Smooth muscle cell (in vitro differentiated cells): Measurements from ENCODE around the gene TSHZ2. TPM values are rescaled to one million over a fixed set of nuclear protein-coding genes. Genes with fewer than 3 reads are reported as not detected.

Source experiments
- DNase-seq: peaks from one replicate; lab custom pipeline; 2025; ENCODE audit not compliant: unreplicated experiment; lab: John Stamatoyannopoulos, UW
- H2AFZ ChIP-seq: fragments of 200-600 bp; sonication (generic); 2 replicates; pipeline ENCODE4 v1.6.0; 2016; ENCODE audit warnings: antibody characterized with exemption, low read depth, mild to moderate bottlenecking
- H3F3A ChIP-seq: fragments of 200-600 bp; sonication (generic); 2 replicates; pipeline ENCODE4 v1.6.0; 2017; ENCODE audit warnings: antibody characterized with exemption, low read depth
- H3K27ac ChIP-seq: fragments of 200-600 bp; sonication (generic); 2 replicates; pipeline ENCODE4 v1.5.1; 2016; ENCODE audit warnings: low read depth, mild to moderate bottlenecking
- H3K27me3 ChIP-seq: fragments of 200-600 bp; sonication (generic); 2 replicates; pipeline ENCODE4 v1.6.1; 2016; ENCODE audit warnings: low read depth, mild to moderate bottlenecking
- H3K36me3 ChIP-seq: fragments of 200-600 bp; sonication (generic); 2 replicates; pipeline ENCODE4 v1.5.1; 2016; ENCODE audit warnings: low read depth
- H3K4me1 ChIP-seq: fragments of 200-600 bp; sonication (generic); 2 replicates; pipeline ENCODE4 v1.5.1; 2016; ENCODE audit warnings: low read depth
- H3K4me2 ChIP-seq: fragments of 200-600 bp; sonication (generic); 2 replicates; pipeline ENCODE4 v1.6.0; 2016; ENCODE audit warnings: mild to moderate bottlenecking
- H3K4me3 ChIP-seq: fragments of 200-600 bp; sonication (generic); 2 replicates; pipeline ENCODE4 v1.5.1; 2016; ENCODE audit warnings: mild to moderate bottlenecking
- H3K79me2 ChIP-seq: fragments of 200-600 bp; sonication (generic); 2 replicates; pipeline ENCODE4 v1.6.0; 2016; ENCODE audit warnings: low read depth, mild to moderate bottlenecking
- H3K9ac ChIP-seq: fragments of 200-600 bp; sonication (generic); 2 replicates; pipeline ENCODE4 v1.6.0; 2016; ENCODE audit warnings: low read depth
- H3K9me3 ChIP-seq: fragments of 200-600 bp; sonication (generic); replicated peaks from 2 replicates; pipeline ENCODE4 v1.5.1; 2016; ENCODE audit warnings: low read depth
- H4K20me1 ChIP-seq: fragments of 200-600 bp; sonication (generic); 2 replicates; pipeline ENCODE4 v1.6.0; 2016; ENCODE audit warnings: low read depth
- WGBS: methylation state at CpG from one replicate; pipeline ENCODE4 v1.1.7; 2016; ENCODE audit warnings: low lambda C conversion rate; 5-methylcytosine and 5-hydroxymethylcytosine counted together
- polyA plus RNA-seq: library from polyadenylated mRNA; unstranded; fragments of >200 nt; fragmentation: Nextera tagmentation; extraction: Ambion mirVana; gene quantifications from 2 replicates; pipeline ENCODE4 v1.2.1, GENCODE V29; 2016
- total RNA-seq: library from RNA; depleted of rRNA; stranded (reverse); fragments of >200 nt; gene quantifications from 2 replicates; pipeline ENCODE4 v1.2.3, GENCODE V29; 2014
- TF ChIP-seq, protein P1 (sequence below): fragments of 200-600 bp; sonication (generic); IDR thresholded peaks from 2 replicates; pipeline ENCODE4 v1.5.1; 2017; ENCODE audit warnings: borderline replicate concordance, mild to moderate bottlenecking, antibody characterized with exemption; ENCODE audit not compliant: insufficient read depth, poor library complexity, severe bottlenecking

The TSHZ2 gene
- total and polyA plus RNA-seq, 2 experiments from 2014 or later = 4.8 to 6.6 TPM

DNA sequence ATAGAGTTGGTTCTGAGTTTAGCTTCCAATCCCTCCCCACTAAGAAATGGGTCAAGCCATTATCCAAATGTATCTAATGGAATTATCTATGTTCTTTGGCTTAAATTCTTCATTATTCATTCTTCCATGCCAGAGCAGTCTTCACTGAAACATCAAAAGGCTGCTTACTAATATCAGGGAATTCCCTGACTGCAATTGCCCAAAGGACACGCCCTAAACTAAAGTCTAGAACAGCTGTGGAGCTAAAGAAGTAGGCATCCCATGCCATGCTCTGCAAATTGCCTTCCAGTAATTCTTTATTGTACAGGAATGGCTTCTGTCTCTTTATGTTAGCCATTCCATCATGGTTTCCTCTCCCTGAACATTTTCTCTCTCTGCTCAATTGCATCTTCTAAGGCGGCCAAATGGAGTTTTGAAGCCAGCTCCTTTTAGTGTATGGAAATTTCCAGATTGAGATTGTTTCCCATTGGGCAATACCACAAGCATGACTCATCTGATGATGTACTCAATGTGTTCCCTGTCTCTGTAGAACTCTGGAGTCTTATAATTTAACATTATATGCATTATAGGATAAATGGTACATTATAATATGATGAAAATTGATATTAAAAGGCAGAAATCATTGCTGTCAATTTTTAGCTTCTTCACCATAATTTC lies 28.8 kb upstream of the TSHZ2 start:
- Histone ChIP-seq H3F3A (no peaks in the 10 kb centered on the region), H2AFZ (peak overlapping the region; percentile 60), H3K4me3 (no peak overlapping the region), H3K27me3 (no peaks in the 10 kb centered on the region), H3K4me1 (no peaks in the 10 kb centered on the region), H3K9ac (no peak overlapping the region), H3K79me2 (no peaks in the 10 kb centered on the region), H3K9me3 (no peaks in the 10 kb centered on the region), H3K27ac (peak overlapping the region; percentile 28), H3K36me3 (no peaks in the 10 kb centered on the region), H3K4me2 (peak overlapping the region; percentile 40), H4K20me1 (no peaks in the 10 kb centered on the region)
- WGBS = 58% methylated on average over 2 of the region's 2 CpGs
- no peak for DNase-seq
- TF ChIP-seq, protein P1, sequence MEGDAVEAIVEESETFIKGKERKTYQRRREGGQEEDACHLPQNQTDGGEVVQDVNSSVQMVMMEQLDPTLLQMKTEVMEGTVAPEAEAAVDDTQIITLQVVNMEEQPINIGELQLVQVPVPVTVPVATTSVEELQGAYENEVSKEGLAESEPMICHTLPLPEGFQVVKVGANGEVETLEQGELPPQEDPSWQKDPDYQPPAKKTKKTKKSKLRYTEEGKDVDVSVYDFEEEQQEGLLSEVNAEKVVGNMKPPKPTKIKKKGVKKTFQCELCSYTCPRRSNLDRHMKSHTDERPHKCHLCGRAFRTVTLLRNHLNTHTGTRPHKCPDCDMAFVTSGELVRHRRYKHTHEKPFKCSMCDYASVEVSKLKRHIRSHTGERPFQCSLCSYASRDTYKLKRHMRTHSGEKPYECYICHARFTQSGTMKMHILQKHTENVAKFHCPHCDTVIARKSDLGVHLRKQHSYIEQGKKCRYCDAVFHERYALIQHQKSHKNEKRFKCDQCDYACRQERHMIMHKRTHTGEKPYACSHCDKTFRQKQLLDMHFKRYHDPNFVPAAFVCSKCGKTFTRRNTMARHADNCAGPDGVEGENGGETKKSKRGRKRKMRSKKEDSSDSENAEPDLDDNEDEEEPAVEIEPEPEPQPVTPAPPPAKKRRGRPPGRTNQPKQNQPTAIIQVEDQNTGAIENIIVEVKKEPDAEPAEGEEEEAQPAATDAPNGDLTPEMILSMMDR = no peak

- H3K9me3 ChIP-seq = no peaks in the 10 kb centered on the region
- no peak overlapping the region for H3K4me3 ChIP-seq
- no peak overlapping the region for H3K27ac ChIP-seq
- WGBS = 46% methylated on average over 1 of the region's 1 CpG
- H3K9ac ChIP-seq = no peak overlapping the region
- H3K4me2 ChIP-seq = no peak overlapping the region
- H4K20me1 ChIP-seq = no peaks in the 10 kb centered on the region
- H3F3A ChIP-seq = no peaks in the 10 kb centered on the region
- no peaks in the 10 kb centered on the region for H3K36me3 ChIP-seq
- no peaks in the 10 kb centered on the region for H3K27me3 ChIP-seq
- H3K4me1 ChIP-seq = no peaks in the 10 kb centered on the region
- no peak overlapping the region for H2AFZ ChIP-seq
- TF ChIP-seq, protein P1 = no peak
- no peak for DNase-seq
- H3K79me2 ChIP-seq = no peaks in the 10 kb centered on the region
Observed at GRCh38 chr20:52945268-52945667, 26.9 kb upstream of the TSHZ2 start.

DNA sequence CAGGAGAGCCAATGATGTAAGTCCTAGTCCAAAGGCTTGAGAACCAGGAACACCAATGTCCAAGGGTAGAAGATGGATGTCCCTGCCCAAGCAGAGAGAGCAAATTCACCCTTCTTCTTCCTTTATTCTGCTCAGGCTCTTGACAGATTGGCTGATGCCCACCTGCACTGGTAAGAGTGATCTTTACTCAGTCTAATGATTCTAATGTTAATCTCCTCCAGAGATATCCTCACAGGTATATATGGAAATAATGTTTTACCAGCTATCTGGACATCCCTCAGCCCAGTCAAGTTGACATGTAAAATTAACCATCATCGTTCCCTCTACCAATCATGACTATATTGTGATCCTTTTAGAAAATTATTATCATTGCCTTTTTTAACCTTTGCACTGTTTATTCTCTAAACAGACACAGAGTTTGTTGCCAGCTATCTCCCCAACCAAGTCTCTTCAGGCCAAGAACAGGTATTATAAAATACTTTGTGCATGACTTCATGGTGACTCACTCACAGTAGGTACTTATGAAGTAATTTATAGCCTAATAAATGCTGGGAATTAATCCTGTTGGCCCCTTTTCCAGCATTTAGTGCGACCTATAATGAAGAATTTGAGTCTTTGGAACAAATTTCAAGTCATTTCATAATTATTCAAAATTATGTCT lies 26.2 kb upstream of the TSHZ2 start:
- Histone ChIP-seq H3K27me3 (no peaks in the 10 kb centered on the region), H2AFZ (no peak overlapping the region), H3K27ac (peak overlapping the region; percentile 11), H3F3A (no peaks in the 10 kb centered on the region), H3K4me2 (no peak overlapping the region), H3K79me2 (no peaks in the 10 kb centered on the region), H3K9me3 (no peaks in the 10 kb centered on the region), H3K36me3 (no peaks in the 10 kb centered on the region), H3K4me3 (no peak overlapping the region), H3K4me1 (no peaks in the 10 kb centered on the region), H4K20me1 (no peaks in the 10 kb centered on the region), H3K9ac (no peak overlapping the region)
- 72% methylated on average over 2 of the region's 2 CpGs for WGBS
- no peak for DNase-seq
- TF ChIP-seq, protein P1 = no peak
